GM20431 (cell line): ENCODE data around the gene GALNS.

Experiments
- in situ Hi-C: fragments of 300-500 bp; cut with MseI, MboI; formaldehyde crosslinking; loops from one replicate; pipeline ENCODE4 v1.15.0; 2020; ENCODE audit warnings: low sequenced_read_pairs; ENCODE audit not compliant: unreplicated experiment

Gene GALNS

GRCh38 chr16:88822281-88823040 lies 34.3 kb downstream of the GALNS start:
- in situ Hi-C loops = no loop called here

- in situ Hi-C loops = no loop called here
Observed at GRCh38 chr16:88821168-88821850, 35.4 kb downstream of the GALNS start.

GRCh38 chr16:88820385-88821025 lies 36.2 kb downstream of the GALNS start:
- in situ Hi-C loops = no loop called here

- in situ Hi-C loops = no loop called here
Observed at GRCh38 chr16:88819126-88819525, 37.6 kb downstream of the GALNS start.

GRCh38 chr16:88818575-88818874 lies 38.2 kb downstream of the GALNS start:
- in situ Hi-C loops = no loop called here

- in situ Hi-C loops = no loop called here
Observed at GRCh38 chr16:88817785-88818574, 38.8 kb downstream of the GALNS start.

GRCh38 chr16:88816736-88817535 lies 39.8 kb downstream of the GALNS start:
- in situ Hi-C loops = no loop called here

- in situ Hi-C loops = no loop called here
Observed at GRCh38 chr16:88815901-88816589, 40.7 kb downstream of the GALNS start.

- in situ Hi-C loops = no loop called here
Observed at GRCh38 chr16:88815227-88815626, 41.5 kb downstream of the GALNS start.

- in situ Hi-C loops = no loop called here
Observed at GRCh38 chr16:88814144-88814502, 42.6 kb downstream of the GALNS start.

GRCh38 chr16:88813269-88814143 lies 43.2 kb downstream of the GALNS start:
- in situ Hi-C loops = no loop called here

GRCh38 chr16:88812513-88813268 lies 44.1 kb downstream of the GALNS start:
- in situ Hi-C loops = no loop called here

GRCh38 chr16:88811769-88812512 lies 44.8 kb downstream of the GALNS start, which contains the start of gene APRT:
Gene APRT, minus strand, starts transcription at chr16:88811928. Its CDS starts 29 bp downstream, at chr16:88811899.
- in situ Hi-C loops = no loop called here

- in situ Hi-C loops = no loop called here
Observed at GRCh38 chr16:88810912-88811768, 45.6 kb downstream of the GALNS start.

- in situ Hi-C loops = no loop called here
Observed at GRCh38 chr16:88810166-88810911, 46.4 kb downstream of the GALNS start.
